ENCODE data around the gene TFCP2L1.

The TFCP2L1 gene

DNA sequence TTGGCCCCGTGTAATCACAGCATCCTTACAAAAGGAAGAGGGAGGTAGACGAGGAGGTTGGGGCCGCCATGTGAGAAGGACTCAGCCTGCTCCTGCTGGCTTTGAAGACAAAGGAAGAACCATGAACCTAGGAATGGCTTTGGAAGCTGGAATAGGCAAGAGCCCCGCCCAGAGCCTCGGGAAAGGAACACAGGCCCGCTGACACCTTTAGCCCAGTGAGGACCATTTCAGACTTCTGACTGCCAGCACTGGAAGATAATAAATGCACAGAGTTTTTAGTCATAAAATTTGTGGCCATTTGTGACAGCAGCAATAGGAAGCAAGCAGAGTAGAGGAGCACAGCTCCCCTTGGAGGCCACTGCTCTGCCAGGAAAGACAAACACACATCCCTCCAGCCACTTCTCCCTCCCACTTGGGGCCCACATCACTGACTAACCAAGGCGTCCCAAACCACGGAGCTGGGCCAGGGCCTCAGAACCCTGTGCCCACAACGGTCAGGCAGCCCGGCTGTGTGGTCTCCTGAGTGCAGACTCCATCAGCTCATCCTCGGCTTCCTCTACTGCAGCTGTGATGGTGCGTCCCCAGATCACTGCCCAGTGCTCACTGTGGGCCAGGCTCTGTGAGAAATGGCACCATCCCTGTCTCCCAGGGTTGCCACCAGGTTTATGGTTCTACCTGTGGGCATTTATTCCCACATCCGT lies 39.7 kb downstream of the TFCP2L1 start:
- no peak overlapping the region for H3K27ac ChIP-seq
- no peak for DNase-seq (ENCODE audit: low read depth, low spot score)
- no peak overlapping the region for H3K9ac ChIP-seq (ENCODE audit: insufficient read length)
- no peak for TF ChIP-seq EZH2 (IDR thresholded peaks at IDR 0.05)
- TF ChIP-seq POLR2AphosphoS5 (IDR thresholded peaks at IDR 0.05; ENCODE audit: borderline replicate concordance, low read depth, low read length): no peak
- TF ChIP-seq FOXP2 (optimal IDR thresholded peaks at IDR 0.05; ENCODE audit: control extremely low read depth, extremely low read length, insufficient read depth): no peak
- no peak overlapping the region for H3K4me3 ChIP-seq
- H3K36me3 ChIP-seq (ENCODE audit: insufficient read depth, low read length): no peaks in the 10 kb centered on the region
- no peaks in the 10 kb centered on the region for H3K9me3 ChIP-seq (ENCODE audit: low read depth, low read length)

DNA sequence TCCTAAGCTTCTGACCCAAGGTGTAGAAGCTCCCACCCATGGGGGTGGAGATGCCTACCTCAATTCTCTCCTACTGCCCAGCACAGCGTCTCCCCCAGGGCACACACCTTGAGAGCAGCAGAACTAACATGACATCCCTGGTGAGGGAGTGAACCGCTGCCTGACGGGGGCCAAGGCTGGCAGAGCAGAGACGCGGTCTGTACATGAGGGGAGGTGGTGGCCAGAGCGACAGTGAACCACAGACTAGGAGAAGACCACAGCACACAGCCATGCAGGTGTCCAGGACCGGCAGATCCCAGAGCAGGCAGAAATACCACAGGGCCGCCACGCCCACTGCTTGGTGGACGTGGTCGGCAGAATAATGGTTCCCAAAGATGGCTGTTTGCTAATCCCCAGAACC lies 40.4 kb downstream of the TFCP2L1 start:
- Histone ChIP-seq H3K9ac (ENCODE audit: insufficient read length) (no peak overlapping the region), H3K9me3 (ENCODE audit: low read depth, low read length) (no peaks in the 10 kb centered on the region), H3K36me3 (ENCODE audit: insufficient read depth, low read length) (no peaks in the 10 kb centered on the region), H3K27ac (no peak overlapping the region), H3K4me3 (no peak overlapping the region)
- no peak for DNase-seq (ENCODE audit: low read depth, low spot score)
- TF ChIP-seq POLR2AphosphoS5 (IDR thresholded peaks at IDR 0.05; ENCODE audit: borderline replicate concordance, low read depth, low read length) (no peak), FOXP2 (optimal IDR thresholded peaks at IDR 0.05; ENCODE audit: control extremely low read depth, extremely low read length, insufficient read depth) (no peak), EZH2 (IDR thresholded peaks at IDR 0.05) (no peak)

DNA sequence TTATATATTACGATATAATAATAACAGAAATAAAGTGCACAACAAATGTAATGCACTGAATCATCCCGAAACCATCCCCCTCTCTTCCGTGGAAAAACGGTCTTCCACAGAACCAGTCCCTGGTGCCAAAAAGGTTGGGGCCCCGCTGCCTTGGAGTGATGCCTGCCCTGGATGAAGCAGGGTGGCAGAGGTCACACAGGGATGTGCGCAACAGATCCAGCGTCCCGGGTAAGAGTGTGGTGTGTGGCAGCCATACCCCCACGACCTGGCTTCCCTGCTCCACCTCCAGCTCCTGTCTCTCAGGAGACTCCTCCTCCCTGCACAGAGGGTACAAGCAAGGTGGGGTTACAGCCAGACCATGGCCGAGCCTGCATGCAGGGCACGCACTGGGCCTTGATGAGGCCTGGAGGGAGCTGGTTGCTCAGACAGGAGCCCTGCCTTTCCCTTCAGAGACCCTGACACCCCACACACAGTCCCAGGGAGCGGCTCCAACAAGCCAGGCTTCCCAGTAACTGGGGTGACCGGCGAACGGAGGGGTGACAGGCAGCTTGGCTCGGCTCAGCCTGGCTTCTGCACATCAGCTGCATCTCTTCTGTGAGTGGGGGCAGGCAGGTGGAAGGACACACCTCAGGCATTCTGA lies 41.1 kb downstream of the TFCP2L1 start:
- no peaks in the 10 kb centered on the region for H3K9me3 ChIP-seq (ENCODE audit: low read depth, low read length)
- DNase-seq (ENCODE audit: low read depth, low spot score): no peak
- no peak overlapping the region for H3K4me3 ChIP-seq
- H3K9ac ChIP-seq (ENCODE audit: insufficient read length): no peak overlapping the region
- TF ChIP-seq FOXP2 (optimal IDR thresholded peaks at IDR 0.05; ENCODE audit: control extremely low read depth, extremely low read length, insufficient read depth) (no peak), EZH2 (IDR thresholded peaks at IDR 0.05) (no peak), POLR2AphosphoS5 (IDR thresholded peaks at IDR 0.05; ENCODE audit: borderline replicate concordance, low read depth, low read length) (no peak)
- no peaks in the 10 kb centered on the region for H3K36me3 ChIP-seq (ENCODE audit: insufficient read depth, low read length)
- H3K27ac ChIP-seq: no peak overlapping the region

- no peaks in the 10 kb centered on the region for H3K9me3 ChIP-seq (ENCODE audit: low read depth, low read length)
- H3K27ac ChIP-seq: no peak overlapping the region
- H3K36me3 ChIP-seq (ENCODE audit: insufficient read depth, low read length): no peaks in the 10 kb centered on the region
- H3K9ac ChIP-seq (ENCODE audit: insufficient read length): no peak overlapping the region
- DNase-seq (ENCODE audit: low read depth, low spot score): no peak
- no peak for TF ChIP-seq EZH2 (IDR thresholded peaks at IDR 0.05)
- TF ChIP-seq POLR2AphosphoS5 (IDR thresholded peaks at IDR 0.05; ENCODE audit: borderline replicate concordance, low read depth, low read length): no peak
- no peak for TF ChIP-seq FOXP2 (optimal IDR thresholded peaks at IDR 0.05; ENCODE audit: control extremely low read depth, extremely low read length, insufficient read depth)
- no peak overlapping the region for H3K4me3 ChIP-seq
Measured at GRCh38 chr2:121242976-121243375, 42.0 kb downstream of the TFCP2L1 start.

DNA sequence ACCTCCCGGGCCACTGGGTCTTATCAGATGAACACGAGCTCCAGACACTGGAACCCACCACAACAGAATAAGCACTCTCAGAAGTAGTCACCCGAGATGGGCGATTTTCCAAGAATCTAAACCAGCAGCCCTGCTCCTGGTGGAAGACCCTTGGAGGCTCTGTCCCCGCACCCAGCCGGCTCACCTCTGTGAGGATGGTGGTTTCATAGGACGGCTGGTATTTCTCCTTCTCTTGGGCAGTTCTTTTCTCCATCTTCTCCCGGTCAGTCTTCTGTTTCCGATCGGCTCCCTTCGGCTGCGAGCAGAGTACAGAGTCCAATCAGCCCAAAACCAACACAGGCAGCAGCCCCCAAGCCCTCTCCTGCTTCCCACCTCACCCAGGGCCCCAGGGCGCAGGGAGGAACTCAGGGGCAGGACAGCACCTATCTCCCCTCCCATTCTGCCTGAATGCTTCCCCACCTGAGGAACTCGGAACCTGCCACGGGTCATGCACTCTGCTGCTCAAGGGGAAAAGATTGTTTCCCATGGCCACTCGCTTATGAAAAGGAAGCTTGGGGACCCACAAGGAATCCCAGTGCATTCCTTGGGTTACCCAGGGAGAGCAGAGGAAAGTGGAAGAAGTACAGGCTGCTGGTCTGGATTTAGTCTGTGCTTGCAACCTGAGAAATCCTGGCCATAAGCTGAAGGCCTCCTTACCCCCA lies 42.7 kb downstream of the TFCP2L1 start:
- Histone ChIP-seq H3K27ac (no peak overlapping the region), H3K9ac (ENCODE audit: insufficient read length) (no peak overlapping the region), H3K9me3 (ENCODE audit: low read depth, low read length) (no peaks in the 10 kb centered on the region), H3K4me3 (no peak overlapping the region), H3K36me3 (ENCODE audit: insufficient read depth, low read length) (no peaks in the 10 kb centered on the region)
- no peak for DNase-seq (ENCODE audit: low read depth, low spot score)
- no peak for TF ChIP-seq EZH2 (IDR thresholded peaks at IDR 0.05)
- no peak for TF ChIP-seq POLR2AphosphoS5 (IDR thresholded peaks at IDR 0.05; ENCODE audit: borderline replicate concordance, low read depth, low read length)
- no peak for TF ChIP-seq FOXP2 (optimal IDR thresholded peaks at IDR 0.05; ENCODE audit: control extremely low read depth, extremely low read length, insufficient read depth)

DNA sequence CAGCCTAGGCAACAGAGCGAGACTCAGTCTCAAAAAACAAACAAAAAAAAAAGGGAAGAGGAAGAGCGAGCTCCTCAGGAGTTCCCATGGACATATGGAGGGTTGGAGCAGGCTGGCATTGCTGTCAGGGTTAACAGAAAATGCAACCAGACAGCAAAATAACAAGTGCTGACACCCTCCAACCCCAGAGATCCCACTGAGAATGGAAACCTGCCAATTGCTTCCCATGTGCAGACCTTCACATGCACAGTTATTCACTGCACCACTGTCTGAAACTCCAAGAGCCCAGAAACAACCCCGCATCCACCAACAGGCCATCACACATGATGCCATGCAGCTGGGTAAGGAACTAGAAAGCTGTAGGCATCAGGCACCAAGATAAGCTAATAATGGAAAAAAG lies 43.5 kb downstream of the TFCP2L1 start:
- H3K27ac ChIP-seq: no peak overlapping the region
- H3K36me3 ChIP-seq (ENCODE audit: insufficient read depth, low read length): no peaks in the 10 kb centered on the region
- no peak overlapping the region for H3K9ac ChIP-seq (ENCODE audit: insufficient read length)
- TF ChIP-seq FOXP2 (optimal IDR thresholded peaks at IDR 0.05; ENCODE audit: control extremely low read depth, extremely low read length, insufficient read depth) (no peak), POLR2AphosphoS5 (IDR thresholded peaks at IDR 0.05; ENCODE audit: borderline replicate concordance, low read depth, low read length) (no peak), EZH2 (IDR thresholded peaks at IDR 0.05) (no peak)
- no peak overlapping the region for H3K4me3 ChIP-seq
- H3K9me3 ChIP-seq (ENCODE audit: low read depth, low read length): no peaks in the 10 kb centered on the region
- DNase-seq (ENCODE audit: low read depth, low spot score): no peak

DNA sequence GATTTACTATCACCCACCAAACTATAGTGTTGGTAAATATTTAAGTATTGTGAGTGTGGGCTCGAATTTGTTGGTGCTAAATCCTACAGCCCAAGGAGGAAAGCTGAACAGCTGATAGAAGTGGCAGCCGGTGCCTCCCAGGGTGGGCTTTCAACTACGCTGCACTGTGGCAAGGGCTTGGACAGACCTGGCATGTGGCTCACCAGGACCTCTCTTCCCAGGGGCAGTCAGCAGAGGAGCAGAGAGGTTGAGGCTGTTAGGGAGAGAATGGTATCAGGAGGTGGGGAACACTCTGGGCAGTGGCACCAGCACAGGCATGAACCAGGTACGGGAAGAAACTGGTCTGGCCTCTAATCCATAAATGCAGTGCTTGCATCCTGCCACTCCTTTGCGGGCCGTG lies 44.6 kb downstream of the TFCP2L1 start:
- Histone ChIP-seq H3K27ac (no peak overlapping the region), H3K36me3 (ENCODE audit: insufficient read depth, low read length) (no peaks in the 10 kb centered on the region), H3K4me3 (no peak overlapping the region), H3K9me3 (ENCODE audit: low read depth, low read length) (no peaks in the 10 kb centered on the region), H3K9ac (ENCODE audit: insufficient read length) (no peak overlapping the region)
- no peak for DNase-seq (ENCODE audit: low read depth, low spot score)
- no peak for TF ChIP-seq POLR2AphosphoS5 (IDR thresholded peaks at IDR 0.05; ENCODE audit: borderline replicate concordance, low read depth, low read length)
- TF ChIP-seq EZH2 (IDR thresholded peaks at IDR 0.05): no peak
- TF ChIP-seq FOXP2 (optimal IDR thresholded peaks at IDR 0.05; ENCODE audit: control extremely low read depth, extremely low read length, insufficient read depth): no peak

DNA sequence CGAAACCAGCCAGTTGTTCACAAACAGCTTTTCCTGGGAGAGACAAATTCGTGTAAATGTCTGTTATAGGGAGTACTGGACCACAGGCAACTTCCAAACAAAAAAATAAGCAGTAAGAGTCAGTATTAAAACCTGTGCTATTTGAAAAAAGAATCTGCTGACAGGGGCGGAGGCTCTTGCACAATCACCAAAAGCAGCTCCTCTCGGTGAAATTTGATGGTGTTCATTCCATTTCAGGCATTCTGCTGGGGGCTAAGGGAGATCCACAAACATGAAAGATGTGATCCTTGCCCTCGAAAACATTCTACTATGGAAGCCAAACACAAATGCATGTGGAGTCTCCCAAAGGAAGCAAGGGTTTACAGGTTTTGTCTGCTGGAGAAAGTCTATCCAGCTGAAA lies 45.0 kb downstream of the TFCP2L1 start:
- no peaks in the 10 kb centered on the region for H3K36me3 ChIP-seq (ENCODE audit: insufficient read depth, low read length)
- no peak overlapping the region for H3K27ac ChIP-seq
- H3K9ac ChIP-seq (ENCODE audit: insufficient read length): no peak overlapping the region
- no peak for DNase-seq (ENCODE audit: low read depth, low spot score)
- no peak overlapping the region for H3K4me3 ChIP-seq
- H3K9me3 ChIP-seq (ENCODE audit: low read depth, low read length): no peaks in the 10 kb centered on the region
- TF ChIP-seq EZH2 (IDR thresholded peaks at IDR 0.05) (no peak), FOXP2 (optimal IDR thresholded peaks at IDR 0.05; ENCODE audit: control extremely low read depth, extremely low read length, insufficient read depth) (no peak), POLR2AphosphoS5 (IDR thresholded peaks at IDR 0.05; ENCODE audit: borderline replicate concordance, low read depth, low read length) (no peak)

Data from SK-N-MC (cell line).